Measurements from ENCODE around the gene IL20RA. TPM values are rescaled to one million over a fixed set of nuclear protein-coding genes. Genes with fewer than 3 reads are reported as not detected.
"Not testable (repeated sequence)": the region's sequence is repeated elsewhere in the genome, so short reads cannot be mapped to it uniquely, and the experiment has no call there.

IL20RA gene
- total RNA-seq, 1 donor from 2014 or later = 21.9 TPM

- no peak overlapping the region for H3K27ac ChIP-seq
- DNase-seq (ENCODE audit: extremely low spot score in 2 of 2) = no peak
- intact Hi-C loops (cut with DNase I) = no loop called here
- no peaks in the 10 kb centered on the region for H3K36me3 ChIP-seq
- no peak for TF ChIP-seq CTCF (IDR thresholded peaks at IDR 0.05)
- no peak for TF ChIP-seq POLR2A (IDR thresholded peaks at IDR 0.05)
- TF ChIP-seq POLR2AphosphoS5 (IDR thresholded peaks at IDR 0.05; ENCODE audit: insufficient read depth in 1 of 2, low read depth in 1 of 2) = no peak
- H3K27me3 ChIP-seq = no peaks in the 10 kb centered on the region
- no peak overlapping the region for H3K4me3 ChIP-seq
- H3K4me1 ChIP-seq = no peaks in the 10 kb centered on the region
- H3K9me3 ChIP-seq = no peaks in the 10 kb centered on the region
Observed at GRCh38 chr6:136963259-136963658, 81.5 kb downstream of the IL20RA start.

GRCh38 chr6:136962661-136963060 lies 82.1 kb downstream of the IL20RA start:
- H3K36me3 ChIP-seq = no peaks in the 10 kb centered on the region
- TF ChIP-seq POLR2A (IDR thresholded peaks at IDR 0.05) (no peak), CTCF (IDR thresholded peaks at IDR 0.05) (no peak), POLR2AphosphoS5 (IDR thresholded peaks at IDR 0.05; ENCODE audit: insufficient read depth in 1 of 2, low read depth in 1 of 2) (no peak)
- H3K27me3 ChIP-seq = no peaks in the 10 kb centered on the region
- H3K4me3 ChIP-seq = no peak overlapping the region
- intact Hi-C loops (cut with DNase I) = no loop called here
- no peaks in the 10 kb centered on the region for H3K4me1 ChIP-seq
- DNase-seq (ENCODE audit: extremely low spot score in 2 of 2) = no peak
- no peak overlapping the region for H3K27ac ChIP-seq
- H3K9me3 ChIP-seq = no peaks in the 10 kb centered on the region

- H3K27ac ChIP-seq = no peak overlapping the region
- no peak for DNase-seq (ENCODE audit: extremely low spot score in 2 of 2)
- no peak overlapping the region for H3K4me3 ChIP-seq
- no peaks in the 10 kb centered on the region for H3K36me3 ChIP-seq
- intact Hi-C loops (cut with DNase I) = no loop called here
- no peaks in the 10 kb centered on the region for H3K27me3 ChIP-seq
- H3K4me1 ChIP-seq = no peaks in the 10 kb centered on the region
- no peaks in the 10 kb centered on the region for H3K9me3 ChIP-seq
- TF ChIP-seq POLR2A (IDR thresholded peaks at IDR 0.05) = no peak
- no peak for TF ChIP-seq POLR2AphosphoS5 (IDR thresholded peaks at IDR 0.05; ENCODE audit: insufficient read depth in 1 of 2, low read depth in 1 of 2)
- TF ChIP-seq CTCF (IDR thresholded peaks at IDR 0.05) = no peak
Observed at GRCh38 chr6:136961848-136962247, 82.9 kb downstream of the IL20RA start.

- H3K27me3 ChIP-seq = no peaks in the 10 kb centered on the region
- H3K4me1 ChIP-seq = no peaks in the 10 kb centered on the region
- no peak overlapping the region for H3K27ac ChIP-seq
- TF ChIP-seq POLR2AphosphoS5 (IDR thresholded peaks at IDR 0.05; ENCODE audit: insufficient read depth in 1 of 2, low read depth in 1 of 2) (no peak), CTCF (IDR thresholded peaks at IDR 0.05) (no peak), POLR2A (IDR thresholded peaks at IDR 0.05) (no peak)
- H3K4me3 ChIP-seq = no peak overlapping the region
- DNase-seq (ENCODE audit: extremely low spot score in 2 of 2) = no peak
- no peaks in the 10 kb centered on the region for H3K36me3 ChIP-seq
- no peaks in the 10 kb centered on the region for H3K9me3 ChIP-seq
- intact Hi-C loops (cut with DNase I) = no loop called here
Observed at GRCh38 chr6:136960781-136961180, 84.0 kb downstream of the IL20RA start.

- H3K4me1 ChIP-seq; H3K27ac ChIP-seq; intact Hi-C loops (cut with DNase I); H3K27me3 ChIP-seq; H3K9me3 ChIP-seq; H3K36me3 ChIP-seq; DNase-seq (ENCODE audit: extremely low spot score in 2 of 2); H3K4me3 ChIP-seq: not testable (repeated sequence)
Observed at GRCh38 chr6:136959935-136960334, 84.8 kb downstream of the IL20RA start.

GRCh38 chr6:136959471-136959891 lies 85.3 kb downstream of the IL20RA start:
- TF ChIP-seq CTCF (IDR thresholded peaks at IDR 0.05) (no peak), POLR2AphosphoS5 (IDR thresholded peaks at IDR 0.05; ENCODE audit: insufficient read depth in 1 of 2, low read depth in 1 of 2) (no peak), POLR2A (IDR thresholded peaks at IDR 0.05) (no peak)
- H3K27ac ChIP-seq = no peak overlapping the region
- H3K36me3 ChIP-seq = no peaks in the 10 kb centered on the region
- no peaks in the 10 kb centered on the region for H3K27me3 ChIP-seq
- DNase-seq (ENCODE audit: extremely low spot score in 2 of 2) = no peak
- intact Hi-C loops (cut with DNase I) = no loop called here
- H3K4me1 ChIP-seq = no peaks in the 10 kb centered on the region
- no peak overlapping the region for H3K4me3 ChIP-seq
- H3K9me3 ChIP-seq = no peaks in the 10 kb centered on the region

All from vagina (tissue), 2 donors.